Stimulated activated CD4-positive, alpha-beta T cell treated with anti-CD3 and anti-CD28 coated beads, Interleukin-15, amount 100 ng/mL, for 48 hours (primary cell): Measurements from ENCODE around the gene RIPPLY2.
"Not testable (repeated sequence)": the region's sequence is repeated elsewhere in the genome, so short reads cannot be mapped to it uniquely, and the experiment has no call there.

ENCODE experiments used
- DNase-seq, 2 donors: peaks; one replicate each; pipeline ENCODE4 v3.0.0-alpha.2; 2020; ENCODE audit warnings: low read depth in 2 of 2

The RIPPLY2 gene

DNA sequence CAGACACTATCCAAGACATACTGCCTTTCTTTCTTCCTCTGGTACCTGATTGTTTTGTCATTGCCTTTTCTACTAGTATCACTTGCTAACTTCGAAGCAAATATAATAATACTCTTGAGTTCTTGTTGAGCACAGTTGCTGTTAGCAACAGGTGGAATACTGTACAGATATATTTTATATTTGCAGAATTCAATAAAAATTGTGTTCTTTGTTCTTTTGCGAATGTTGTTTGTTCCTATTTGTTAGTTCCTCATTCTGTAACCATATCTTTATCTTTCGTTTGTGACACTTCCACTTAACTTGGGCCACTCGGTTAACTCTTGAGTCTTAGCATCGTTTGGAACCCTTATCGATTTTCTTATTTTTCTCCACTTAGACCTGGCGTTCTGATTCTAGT lies 7.2 kb downstream of the RIPPLY2 start:
- DNase-seq, result no peak

DNA sequence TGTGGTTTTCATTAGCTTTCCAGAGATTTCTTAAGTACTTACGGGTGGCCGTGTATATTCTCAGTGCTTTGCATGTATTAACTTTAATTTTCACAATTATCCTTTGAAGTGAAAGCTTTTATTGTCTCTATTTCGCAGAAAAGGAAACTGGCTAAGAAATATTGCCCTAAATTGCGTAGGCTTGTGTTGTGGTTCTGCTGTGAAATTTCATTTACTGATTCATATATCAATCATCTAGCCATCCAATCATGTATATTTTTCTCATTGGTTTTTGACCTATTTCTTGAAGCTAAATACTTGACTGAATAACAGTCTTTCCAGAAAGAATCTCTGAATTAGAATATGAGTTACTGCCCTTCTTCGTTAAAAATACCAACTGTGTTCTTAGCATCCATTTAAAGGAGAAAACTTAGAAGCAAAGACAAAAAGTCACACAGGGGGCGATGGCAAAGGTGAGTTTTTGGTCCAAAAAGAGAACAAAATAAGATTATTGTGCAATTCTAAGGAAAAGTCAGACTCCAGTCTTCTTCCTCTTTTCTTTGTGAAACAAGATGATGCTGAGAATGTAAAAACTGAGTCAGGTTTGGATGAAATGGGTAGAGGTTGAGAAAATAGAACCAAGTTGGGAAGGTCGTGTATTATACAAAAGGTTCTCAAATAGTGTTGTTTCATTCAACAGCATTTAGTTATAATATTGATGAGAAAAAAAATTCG lies 7.8 kb downstream of the RIPPLY2 start:
- DNase-seq, result no peak

DNA sequence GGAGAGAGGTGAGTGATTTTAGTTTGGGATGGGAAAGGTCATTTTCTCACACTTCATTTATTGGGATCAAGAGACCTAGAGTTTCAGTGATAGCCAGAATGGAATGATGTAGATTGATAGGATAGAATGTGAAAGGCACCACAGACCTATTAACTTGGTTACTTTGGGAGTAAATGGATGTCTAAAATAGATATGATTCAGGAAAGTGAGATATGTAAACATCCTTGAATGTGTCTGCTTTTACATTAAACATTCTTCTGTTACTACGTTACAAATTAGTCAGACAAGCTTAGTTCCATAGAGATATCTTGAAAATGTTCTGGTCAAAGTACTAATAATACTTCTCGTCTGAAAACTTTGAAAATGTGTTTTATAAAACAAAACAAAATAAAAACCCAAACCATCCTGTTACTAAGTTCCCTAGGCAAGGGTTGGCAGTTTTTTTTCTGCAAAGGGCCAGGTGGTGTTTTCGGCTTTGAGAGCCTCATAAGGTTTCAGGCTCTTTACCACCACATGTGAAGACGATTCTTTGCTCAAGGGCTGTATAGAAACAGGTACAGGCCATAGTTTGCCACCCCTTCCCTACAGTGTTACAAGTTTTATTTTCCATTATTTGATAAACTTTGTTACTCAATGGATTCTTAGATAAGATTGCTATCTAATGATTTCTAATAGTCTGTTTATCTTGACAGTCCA lies 9.8 kb downstream of the RIPPLY2 start:
- no peak for DNase-seq

DNA sequence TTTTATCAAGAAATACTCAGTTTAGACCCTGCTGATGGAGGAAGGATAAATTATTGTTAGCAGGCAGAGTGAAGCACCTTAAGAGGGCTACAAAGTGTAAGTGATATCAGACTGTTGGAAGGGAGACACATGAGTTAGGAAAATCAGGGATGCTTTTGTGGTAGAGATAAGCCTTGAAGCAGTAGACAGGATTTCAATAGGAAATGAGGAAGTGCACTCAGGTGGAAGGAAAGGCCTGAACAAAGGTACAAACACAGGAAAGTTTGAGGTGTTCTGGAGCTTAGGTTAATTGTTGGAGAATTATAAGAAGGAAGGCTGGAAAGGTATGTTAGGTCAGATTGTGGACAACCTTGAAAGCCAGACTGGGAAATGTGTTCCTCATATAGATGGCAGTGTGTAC lies 13.9 kb downstream of the RIPPLY2 start:
- DNase-seq, result no peak

DNA sequence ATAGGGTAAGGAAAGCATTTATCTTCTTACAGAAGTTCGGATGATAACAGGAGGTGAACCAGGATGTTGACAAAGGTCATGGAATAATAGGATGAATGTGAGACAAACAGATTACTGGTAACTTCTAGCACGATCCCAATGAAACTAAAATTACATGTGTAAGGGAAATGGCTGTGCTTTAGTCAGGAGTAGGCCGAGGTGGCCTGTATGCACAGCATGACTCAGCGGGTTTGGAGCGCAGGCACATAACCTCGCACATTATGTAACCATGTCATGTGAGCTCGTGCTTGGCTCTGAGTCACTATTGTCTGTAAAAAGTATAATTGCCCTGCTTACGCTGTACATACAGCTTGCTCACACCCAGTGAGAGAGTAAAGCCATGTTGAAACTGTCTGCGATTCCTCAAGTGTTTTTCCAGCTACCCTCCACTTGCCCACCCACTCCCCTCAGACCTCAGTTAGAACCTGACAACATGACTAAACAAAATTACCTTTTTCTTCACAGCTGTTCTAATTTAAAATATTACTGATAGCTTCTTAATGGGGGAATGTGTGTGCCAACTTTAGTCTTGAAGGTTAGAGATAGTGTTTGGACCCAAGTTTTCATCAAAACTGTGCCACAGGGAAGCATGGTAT lies 14.5 kb downstream of the RIPPLY2 start:
- DNase-seq, result peak in 1 of 2 donors; percentile 10

DNA sequence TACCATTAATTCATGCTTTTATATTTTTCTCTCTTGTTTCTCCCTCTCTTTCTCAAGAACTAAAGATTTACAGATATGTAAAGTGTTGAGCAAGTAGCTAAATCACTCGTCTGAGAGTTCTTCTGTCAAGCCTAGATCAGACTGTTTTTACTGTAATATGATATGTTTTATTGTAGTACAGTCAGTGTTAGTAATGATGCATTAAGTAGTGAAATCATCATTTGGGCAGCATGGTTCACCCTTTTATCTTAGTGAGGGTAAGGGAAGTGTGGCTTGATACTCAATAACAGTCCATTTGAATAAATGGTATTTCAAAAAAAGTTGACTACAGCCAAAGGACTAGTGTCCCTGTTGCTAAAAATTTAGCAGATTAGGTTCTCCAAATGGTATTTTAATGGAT lies 15.5 kb downstream of the RIPPLY2 start:
- no peak for DNase-seq

DNA sequence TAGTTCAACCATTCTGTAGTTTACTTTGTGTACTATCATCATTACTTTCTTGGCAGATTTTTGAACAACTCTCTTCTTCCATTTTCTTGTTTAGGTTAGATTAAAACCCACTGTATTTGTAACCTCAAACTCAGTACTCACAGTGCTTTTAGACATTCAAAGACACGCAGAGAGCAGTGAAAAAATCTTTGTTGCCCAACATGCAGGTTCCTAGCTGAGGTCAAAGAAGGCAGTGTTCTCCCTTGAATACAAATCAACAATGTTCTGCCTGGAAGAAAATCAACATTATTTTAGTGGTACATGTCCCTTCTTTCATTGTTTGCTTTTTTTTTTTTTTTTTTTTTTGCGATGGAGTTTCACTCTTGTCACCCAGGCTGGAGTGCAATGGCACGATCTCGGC lies 17.5 kb downstream of the RIPPLY2 start:
- DNase-seq, result no peak

DNA sequence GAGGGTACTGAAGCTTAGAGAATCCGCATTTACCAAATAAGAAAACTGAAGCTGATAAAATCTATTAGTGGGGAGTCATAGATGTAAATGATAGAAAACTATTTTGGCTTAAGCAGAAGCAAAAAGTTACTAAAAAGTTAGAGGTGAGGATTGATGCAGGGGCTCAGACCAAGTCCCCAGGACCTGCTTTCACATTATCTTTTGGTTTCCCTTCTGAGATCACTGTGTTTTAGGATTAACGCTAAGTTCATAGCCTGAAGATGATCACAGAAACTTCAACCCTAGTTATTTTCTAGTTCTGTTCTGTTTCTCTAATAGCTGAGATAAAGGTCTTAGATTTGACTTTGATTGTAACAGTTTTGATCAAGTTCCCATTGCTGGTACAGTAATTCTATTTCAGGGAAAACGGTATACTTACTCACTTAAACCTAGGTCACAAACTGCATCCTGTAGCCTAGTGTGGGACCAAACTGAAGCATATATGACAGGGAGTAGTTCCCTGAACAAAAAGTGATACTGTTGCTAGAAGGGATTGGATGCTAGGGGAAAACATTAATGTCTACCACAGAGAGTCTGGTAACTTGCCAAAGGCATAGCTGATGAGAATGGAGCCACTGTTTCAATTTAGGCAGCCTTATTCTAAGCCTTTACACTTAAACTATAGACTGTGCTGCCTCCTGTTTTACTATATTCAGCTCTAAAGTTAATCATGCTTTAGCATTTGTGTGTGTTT lies 19.4 kb downstream of the RIPPLY2 start:
- no peak for DNase-seq

DNA sequence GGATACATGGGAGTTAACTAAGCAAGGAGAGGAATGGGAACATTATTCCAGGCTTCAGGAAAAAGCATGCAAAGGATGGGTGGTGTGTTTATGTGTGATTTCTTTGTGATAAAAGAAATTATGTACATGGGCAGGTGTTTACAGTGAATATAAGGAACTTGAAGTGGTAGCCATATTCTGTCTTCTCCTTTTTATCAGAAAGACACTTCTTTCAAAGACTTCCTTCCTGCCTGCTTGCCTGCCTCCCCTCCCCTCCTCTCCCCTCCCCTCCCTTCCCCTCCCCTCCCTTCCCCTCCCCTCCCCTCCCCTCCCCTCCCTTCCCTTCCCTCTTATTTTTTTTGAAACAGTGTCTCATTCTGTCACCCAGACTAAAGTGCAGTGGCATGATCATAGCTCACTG lies 20.7 kb downstream of the RIPPLY2 start:
- DNase-seq, result no peak

DNA sequence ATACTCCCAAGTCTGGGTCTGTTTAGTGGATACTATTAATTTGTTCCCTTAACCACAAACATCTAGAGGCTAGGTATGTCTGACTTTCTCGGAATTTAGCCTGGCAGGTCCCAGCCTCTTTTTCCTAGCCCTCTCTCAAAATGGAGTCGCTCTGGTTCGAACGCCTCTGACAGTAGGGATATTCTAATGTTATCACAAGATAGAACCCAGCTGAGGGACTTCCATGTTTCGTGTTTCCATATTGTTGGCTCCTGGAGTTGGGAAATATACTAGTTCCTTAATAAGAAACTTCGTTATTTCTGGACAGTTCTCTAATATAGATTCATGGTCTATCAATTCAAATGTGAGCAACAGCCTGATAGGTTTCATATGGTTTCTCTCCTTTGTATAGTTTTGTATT lies 22.7 kb downstream of the RIPPLY2 start:
- no peak for DNase-seq

DNA sequence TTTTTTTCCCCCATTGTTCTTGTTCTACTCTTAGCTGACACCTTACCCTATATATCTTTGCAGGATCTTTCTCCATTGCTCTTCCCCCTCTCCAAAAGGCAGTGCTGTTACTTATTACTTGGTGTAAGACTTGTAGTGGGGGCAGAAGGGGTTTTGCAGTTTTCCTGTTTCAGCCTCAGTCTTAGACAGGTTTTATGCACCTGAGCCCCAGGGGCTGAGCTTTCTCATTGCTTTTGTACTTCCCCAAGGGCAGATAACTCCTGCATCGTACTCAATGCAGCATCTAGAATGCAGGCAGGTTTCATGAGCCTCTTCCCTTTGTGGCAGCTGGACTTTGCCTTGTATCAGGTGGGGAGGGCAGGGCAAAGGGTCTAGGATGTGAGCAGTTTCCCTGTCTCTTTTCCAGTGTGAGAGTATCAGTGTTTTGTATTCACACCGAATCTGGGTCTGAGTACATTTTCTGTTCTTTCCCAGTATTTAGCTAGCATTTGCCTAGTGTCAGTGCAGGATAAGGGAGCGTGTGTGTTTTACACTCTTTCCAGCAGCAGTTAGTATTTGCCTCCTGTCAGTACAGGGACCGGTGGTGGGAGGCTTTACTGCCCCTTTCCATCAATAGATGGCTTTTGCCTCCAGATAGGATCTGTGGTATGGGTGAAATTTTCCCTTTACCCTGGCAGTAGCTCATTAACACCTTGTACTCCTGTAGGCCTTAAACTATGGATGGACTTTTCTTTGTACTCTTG lies 25.9 kb downstream of the RIPPLY2 start:
- no peak for DNase-seq

DNA sequence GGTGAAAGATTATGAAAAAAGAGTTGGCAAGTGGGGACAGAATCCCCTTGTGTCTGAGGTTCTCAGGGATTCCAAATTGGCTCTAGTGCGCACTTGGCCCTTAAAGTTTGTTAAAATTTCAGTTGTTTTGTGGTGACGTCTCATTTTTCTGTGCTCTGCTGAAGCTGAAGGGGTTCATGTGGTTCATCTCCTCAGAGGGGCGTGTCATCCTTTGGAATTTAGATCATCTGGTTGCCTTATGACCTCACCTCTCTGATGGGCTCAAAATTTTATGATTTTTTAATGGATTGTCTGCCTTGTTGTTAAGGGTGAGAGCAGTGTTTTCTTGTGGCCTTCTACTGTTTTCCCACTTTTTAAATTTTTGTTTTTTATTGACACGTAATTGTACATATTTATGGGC lies 26.6 kb downstream of the RIPPLY2 start:
- DNase-seq, result no peak

DNA sequence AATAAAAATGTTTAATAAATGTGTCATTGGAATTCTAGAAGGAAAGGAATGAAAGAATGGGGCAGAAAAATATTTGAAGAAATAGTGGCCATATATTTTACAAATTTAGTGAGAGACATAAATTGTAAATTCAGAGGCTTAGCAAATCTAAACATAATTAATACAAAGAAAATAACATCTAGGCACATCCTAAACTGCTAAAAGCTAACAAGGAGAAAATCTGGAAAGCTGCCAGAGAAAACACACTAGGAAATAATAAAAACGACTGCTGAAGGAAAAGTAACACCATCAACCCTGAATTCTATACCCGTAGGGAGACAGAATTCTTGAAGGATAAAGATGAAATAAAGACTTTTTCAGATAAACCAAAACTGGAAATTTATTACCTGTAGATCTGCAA lies 30.1 kb downstream of the RIPPLY2 start:
- DNase-seq, result no peak

DNA sequence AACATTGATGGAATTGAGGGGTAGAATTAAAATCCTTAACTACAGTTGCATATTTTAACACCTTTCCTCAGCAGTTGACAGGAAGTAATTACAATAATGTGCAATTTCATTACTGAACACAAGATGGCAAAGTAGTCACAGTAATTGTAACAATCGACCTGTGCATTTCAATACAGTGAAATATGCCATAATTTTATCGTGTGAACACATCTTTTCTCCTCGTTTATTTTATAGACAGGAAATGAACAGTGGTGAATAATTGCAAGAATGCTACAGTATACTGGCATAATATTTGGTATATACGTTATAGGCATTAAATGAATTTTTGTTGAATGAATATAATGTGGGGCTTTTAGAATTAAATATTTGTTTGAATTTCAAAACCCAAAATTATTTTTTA lies 31.4 kb downstream of the RIPPLY2 start:
- DNase-seq, result no peak

DNA sequence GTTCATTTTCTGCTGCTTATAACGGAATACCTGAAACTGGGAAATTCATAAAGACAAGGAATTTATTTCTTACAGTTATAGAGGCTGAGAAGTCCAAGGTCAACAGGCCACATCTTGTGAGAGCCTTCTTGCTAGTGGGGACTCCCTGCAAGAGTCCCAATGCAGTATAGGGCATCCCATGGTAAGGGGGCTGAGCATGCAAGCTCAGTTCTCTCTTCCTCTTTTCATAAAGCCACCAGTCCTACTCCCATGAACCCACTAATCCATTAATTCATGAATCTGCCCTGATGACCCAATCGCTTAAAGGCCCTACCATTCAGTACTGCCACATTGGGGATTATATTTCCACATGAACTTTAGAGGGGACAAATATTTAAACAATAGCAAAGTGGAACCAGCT lies 32.8 kb downstream of the RIPPLY2 start:
- no peak for DNase-seq

DNA sequence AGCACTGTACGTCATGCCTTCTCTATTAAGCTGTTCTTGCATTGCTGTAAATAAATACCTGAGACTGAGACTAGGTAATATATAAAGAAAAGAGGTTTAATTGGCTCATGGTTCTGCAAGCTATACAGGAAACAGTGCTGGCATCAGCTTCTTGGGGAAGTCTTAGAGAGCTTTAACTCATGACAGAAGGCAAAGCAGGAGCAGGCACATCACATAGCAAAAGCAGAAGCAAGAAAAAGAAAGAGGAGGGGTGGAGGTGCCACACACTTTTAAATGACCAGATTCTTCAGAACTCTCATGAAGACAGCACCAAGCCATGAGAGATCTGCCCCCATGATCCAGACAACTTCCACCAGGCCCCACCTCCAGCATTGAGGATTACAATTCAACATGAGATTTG lies 36.5 kb downstream of the RIPPLY2 start:
- no peak for DNase-seq

DNA sequence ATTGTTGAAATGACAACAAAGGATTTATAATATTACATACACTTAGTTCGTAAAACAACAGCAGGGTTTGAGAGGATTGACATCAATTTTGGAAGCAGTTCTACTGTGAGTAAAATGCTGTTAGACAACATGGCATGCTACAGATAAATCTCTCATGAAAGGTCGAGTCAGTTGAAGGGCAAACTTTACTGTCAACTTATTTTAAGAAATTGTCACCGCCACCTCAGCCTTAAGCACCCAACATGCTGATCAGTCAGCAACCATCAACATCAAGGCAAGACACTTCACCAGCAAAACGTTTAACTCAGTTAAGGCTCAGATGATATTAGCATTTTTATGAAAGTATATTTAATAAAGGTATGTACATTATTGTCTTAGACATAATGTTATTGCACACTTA lies 37.4 kb downstream of the RIPPLY2 start:
- DNase-seq, result no peak

DNA sequence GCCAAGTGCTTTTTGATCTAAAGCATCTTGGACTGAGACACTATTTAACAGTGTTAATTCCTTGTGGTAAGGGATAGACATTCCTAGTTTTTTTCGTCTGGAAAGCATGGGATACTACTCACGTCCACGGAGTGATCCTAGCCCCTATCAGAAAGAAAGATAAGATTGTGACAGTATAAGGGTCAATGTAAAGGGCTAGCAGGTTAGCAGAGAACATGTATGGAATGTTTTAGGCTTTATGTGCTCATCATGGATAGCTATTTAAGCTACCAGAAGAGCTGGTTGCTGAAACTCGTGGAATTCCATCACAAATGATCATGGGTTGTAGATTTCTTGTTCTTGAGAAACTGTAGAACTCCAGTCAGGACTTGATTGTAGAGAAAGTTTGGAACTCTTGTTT lies 38.4 kb downstream of the RIPPLY2 start:
- DNase-seq, result no peak

DNA sequence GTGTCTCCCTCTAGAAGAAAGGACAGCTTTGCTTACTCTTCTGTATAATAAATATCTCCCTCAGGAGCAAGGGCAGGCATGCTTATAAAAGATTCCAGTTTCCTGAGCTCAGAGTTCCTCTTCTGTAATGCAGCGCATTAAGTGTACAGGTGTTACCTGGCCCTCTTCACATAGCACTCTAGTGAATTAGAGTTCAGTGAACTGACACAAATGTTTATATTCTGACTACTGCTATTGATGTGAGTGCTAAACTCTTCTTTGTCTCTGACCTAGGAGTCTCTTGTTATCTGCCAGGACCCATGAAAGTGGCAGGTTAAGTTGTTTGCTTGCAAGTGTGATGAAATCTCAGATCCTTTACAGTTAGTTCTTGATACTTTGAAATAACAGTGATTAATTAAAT lies 39.9 kb downstream of the RIPPLY2 start:
- no peak for DNase-seq

DNA sequence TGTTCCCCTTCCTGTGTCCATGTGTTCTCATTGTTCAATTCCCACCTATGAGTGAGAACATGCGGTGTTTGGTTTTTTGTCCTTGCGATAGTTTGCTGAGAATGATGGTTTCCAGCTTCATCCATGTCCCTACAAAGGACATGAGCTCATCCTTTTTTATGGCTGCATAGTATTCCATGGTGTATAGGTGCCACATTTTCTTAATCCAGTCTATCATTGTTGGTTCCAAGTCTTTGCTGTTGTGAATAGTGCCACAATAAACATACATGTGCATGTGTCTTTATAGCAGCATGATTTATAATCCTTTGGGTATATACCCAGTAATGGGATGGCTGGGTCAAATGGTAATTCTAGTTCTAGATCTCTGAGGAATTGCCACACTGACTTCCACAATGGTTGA lies 43.9 kb downstream of the RIPPLY2 start:
- not testable (repeated sequence) for DNase-seq

DNA sequence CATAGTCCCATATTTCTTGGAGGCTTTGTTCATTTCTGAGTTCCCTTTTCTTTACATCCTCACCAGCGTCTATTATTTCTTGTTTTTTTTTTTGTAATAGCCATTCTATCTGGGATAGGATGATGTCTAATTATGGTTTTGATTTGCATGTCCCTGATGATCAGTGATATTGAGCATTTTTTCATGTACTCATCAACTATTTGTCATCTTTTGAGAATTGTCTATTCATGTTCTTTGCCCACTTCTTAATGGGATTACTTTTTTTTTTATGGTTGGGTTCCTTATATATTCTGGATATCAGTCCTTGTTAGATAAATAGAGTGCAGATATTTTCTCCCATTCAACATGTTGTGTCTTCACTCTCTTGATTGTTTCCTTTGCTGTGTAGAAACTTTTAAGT lies 48.5 kb downstream of the RIPPLY2 start:
- no peak for DNase-seq

DNA sequence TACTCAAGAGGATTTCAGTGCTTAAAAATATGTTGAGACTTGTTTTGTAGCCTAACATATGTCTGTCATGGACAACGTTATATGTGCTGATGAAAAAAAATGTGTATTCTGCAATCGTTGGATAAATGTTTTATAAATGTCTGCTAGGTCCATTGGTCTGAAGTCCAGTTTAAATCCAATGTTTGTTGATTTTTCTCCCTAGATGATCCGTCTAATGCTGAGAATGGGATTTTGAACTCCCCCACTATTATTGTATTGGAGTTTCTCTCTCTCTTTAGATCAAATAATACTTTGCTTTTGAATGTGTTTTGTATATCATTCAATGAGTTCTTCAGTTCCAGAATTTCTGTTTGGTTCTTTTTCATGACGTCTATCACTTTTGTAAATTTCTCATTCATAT lies 51.2 kb downstream of the RIPPLY2 start:
- DNase-seq, result no peak
